NCI-H524 (cell line): Measurements from ENCODE around the gene EGFR.

Source experiments
- DNase-seq, 2 experiments: peaks; one replicate each; lab custom pipeline; 2025; lab: John Stamatoyannopoulos, UW

EGFR gene

GRCh38 chr7:55018361-55019190 lies at the start of gene EGFR:
Gene EGFR (plus strand): TSS chr7:55019017. CDS start chr7:55019278, 261 bp downstream.
- DNase-seq = no peak

- DNase-seq = no peak
These were observed 49.4 kb upstream of the EGFR start for GRCh38 chr7:54969208-54969967.

DNA sequence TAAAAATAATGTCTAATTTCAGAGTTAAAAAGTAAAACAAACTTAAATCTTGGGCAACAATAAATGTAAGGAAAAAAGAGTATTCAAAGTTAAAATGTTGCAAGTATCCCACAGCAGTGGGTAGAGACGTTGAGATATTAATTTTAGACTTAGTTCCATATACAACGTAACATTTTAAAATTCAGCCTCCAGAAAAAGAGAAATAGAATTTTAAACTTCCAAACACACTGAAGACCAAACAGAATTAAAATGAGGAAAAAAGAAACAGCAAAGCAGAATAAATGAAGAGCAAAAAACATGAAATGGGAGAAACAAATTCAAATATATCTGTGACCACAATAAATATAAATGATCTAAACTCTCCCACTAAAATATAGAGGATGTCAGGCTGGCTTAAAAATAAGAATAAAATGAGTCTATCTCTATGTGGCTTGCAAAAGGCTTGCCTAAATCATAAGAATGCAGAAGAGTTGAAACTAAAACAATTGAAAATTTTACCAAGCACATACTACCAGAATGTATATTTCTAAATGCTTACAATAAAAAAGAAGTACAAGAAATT lies 46.0 kb upstream of the EGFR start:
- DNase-seq = no peak

GRCh38 chr7:54978364-54979116 lies 40.3 kb upstream of the EGFR start:
- no peak for DNase-seq

- DNase-seq = no peak
These were observed 38.3 kb upstream of the EGFR start for GRCh38 chr7:54980521-54980920.

GRCh38 chr7:54981913-54982312 lies 36.9 kb upstream of the EGFR start:
- no peak for DNase-seq

DNA sequence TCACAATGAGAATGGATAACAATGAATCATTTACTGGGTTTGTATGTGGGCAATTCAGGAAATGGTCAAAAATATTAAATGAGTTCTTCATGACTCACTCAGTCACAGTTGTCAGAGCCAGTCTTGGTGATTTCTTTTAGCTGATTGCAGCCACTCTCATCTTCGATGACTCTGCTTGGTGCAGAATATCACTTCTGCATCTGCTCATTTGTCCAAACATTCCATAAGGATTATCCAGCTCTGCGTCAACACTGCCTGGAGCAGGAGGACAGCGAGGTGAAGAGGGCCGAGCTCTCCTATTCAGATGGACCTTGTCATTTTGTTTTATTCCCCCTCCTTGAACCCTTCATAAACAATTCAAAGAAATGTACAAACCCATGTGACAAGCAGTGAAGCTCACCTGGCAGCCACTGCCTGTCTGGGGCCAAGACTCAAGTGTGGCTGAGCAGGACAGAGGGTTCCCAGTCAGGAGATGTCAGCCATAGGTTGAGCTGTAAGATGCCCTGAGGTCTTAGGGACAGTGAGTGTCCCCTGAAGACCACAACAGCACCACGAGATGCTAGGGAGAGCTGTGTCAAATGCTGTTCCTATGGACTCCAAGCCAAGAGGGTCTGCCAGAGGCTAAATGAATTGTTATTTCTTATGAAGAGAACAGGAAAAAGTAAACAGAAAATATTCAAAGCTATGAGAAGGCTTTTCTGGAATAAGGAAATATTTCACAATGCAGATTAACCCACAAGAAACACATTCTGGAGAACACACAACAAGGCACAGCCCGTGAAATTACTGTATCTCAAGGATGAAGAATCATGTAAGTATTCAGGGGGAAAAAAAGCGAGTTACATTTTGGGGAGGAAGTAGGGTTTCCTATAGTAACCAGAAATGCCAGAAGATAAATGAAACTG lies 33.1 kb upstream of the EGFR start:
- no peak for DNase-seq

- no peak for DNase-seq
These were observed 32.1 kb upstream of the EGFR start for GRCh38 chr7:54986716-54987115.

DNA sequence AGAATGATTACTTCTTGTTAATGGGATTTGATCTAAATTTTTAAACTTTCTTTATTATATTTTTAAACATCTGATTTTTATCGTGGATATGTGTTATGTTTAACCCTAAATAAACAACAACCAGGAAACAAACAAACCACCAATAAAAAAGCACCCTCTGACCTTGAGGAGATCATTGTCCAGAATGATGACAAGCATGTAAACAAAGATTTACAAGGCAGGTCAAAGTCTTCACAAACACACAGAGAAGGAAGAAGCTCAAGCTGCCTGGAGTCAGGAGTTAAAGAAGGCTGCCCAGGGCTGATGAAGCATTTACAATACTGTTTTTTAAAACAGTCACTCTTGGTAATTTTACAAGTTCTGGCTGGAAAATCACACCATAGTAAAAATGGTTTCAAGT lies 31.0 kb upstream of the EGFR start:
- DNase-seq = no peak

GRCh38 chr7:54988516-54988915 lies 30.3 kb upstream of the EGFR start:
- no peak for DNase-seq

DNA sequence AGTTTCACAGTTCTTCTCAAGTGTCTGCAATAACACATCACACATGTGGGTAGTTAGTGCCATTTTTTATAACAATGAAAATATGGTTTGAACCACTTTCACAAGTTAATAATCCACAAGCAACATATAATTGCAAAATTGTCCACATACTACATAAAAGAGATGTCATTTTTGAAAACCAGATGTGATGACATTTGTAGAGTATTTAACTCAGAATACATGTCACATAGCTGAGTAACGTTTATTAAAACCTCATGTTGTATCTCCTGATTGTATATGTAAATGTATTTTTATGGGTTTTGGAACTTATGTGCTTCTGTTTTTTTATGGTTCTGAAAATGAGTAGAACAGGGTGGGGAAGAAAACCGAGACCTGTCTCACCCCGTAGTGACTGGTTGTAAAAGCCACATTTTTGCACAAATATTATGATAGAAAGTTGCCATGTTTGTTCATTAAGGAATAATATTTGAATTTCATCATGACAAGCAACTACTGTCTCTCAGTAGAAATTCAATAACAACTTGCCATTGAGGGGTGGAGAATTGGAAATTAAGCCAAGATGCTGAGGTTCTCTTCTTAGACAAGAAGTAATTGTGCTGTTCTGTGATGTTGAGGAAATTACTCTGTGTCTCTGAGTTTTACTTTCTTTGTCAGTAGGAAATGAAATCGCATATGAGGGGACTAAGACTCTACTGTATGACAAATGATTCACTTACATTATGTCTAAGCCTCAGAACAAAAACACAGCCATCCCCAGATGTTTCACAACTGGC lies 29.2 kb upstream of the EGFR start:
- DNase-seq = no peak

DNA sequence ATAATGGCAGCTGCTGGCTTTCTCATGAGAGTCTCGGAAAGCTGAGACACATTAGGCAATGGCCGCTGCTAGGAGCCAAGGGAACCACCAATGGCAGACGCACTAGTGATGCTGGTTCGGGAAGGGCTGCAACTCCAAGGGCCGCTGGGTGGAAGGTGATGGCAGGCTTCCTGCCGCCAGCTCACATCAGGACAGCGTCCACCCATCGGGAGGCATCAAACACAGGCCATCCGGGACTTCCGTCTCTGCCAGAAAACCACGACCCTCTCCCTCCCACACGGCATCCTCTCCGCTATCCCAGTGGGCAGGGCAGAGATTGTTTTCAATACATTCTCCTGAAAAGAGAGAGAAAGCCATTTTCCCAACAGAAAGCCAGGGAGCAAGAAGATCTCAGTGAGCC lies 27.5 kb upstream of the EGFR start:
- no peak for DNase-seq

DNA sequence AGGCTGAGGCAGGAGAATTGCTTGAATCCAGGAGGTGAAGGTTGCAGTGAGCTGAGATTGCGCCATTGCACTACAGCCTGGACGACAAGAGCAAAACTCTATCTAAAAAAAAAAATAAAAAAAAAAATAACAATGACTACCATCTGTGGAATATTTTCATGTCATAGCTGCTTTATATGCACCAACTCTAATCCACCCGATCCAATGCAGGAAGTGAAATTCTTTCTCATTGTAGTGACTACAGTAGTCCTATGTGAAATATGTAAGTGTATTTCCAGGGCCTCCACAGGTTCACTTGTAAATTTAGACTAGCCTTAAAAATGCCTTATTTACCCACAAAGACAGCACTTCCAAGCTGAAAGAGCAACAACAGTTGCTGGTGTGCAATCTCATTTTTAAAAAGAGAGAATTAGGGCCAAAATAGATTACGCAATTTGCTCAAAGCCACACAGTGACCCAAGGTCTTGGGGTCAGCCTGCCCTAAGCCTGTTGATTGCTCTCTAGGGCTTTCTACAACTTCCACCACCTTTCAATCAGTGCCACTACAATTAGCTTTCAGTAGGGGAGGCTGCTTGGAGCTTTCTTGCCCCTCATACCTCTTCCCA lies 25.8 kb upstream of the EGFR start:
- DNase-seq = no peak

DNA sequence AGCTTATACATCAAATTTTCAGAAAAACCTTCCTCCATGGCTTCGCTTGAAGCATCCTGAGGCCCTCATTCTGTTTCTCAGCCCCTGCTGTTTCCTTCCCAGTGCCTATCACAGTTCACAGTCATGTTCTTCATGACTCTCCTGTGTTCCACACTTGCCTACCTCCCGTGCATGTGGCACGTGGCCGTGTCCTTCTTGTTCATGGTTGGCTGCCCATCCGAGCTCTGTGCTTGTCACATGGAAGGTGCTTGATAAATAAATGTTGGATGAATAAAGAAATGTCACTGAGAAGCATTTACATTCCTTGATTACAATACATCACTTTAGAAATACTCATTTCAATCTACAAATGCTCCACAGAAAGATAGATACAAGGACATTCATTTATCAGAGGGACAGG lies 23.7 kb upstream of the EGFR start:
- no peak for DNase-seq

- DNase-seq = no peak
These were observed 23.0 kb upstream of the EGFR start for GRCh38 chr7:54995610-54996363.

GRCh38 chr7:54996391-54996790 lies 22.4 kb upstream of the EGFR start:
- DNase-seq = no peak

DNA sequence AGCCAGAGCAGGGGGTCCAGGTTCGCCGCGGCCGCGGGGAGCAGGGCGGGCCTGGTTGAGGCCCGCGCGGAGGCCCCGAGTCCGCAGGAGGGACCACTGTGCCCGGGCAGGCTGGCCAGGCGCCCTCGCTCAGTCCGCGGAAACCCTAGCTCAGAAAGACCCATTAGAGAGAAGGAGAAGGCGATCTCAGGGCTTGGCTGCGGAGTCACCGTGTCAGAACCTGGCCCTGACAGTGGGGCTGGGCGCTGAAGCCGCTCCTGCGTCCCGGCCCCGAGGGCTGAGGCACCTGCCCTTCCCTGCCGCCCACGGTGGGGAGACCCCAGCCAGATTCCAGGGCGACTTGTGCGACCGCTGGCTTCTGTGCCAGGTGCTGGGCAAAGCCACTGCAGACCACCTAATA lies 14.2 kb upstream of the EGFR start:
- DNase-seq = no peak

DNA sequence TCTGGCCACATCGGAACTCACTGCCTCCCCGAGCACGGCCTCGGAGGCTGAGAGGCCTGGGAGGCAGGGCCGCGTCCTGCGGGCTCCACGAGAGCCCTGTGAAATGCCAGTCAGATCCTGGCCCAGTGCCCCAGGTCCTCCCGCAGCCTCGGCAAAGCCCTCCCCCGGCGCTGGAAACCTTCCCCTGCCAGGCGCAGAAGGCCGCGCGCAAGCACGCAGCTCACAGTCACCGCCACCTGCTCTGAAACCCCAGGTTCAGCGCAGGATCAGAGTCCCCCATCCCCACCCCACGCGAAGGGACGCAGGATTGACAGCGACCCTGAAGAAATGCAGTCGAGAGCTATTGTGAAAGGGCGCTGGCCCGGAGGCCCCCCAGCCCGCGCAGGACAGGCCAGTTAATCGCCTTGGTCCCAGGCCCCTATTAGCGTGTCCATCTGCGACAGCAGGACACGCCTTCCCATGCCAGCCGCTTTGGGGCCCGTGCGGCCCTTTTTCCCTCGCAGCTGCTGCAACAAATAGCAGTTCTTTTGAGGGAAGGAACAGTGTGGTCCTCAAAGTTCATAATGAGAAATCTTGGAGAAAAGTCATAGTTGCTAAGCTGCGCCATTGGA lies 13.5 kb upstream of the EGFR start:
- DNase-seq = no peak

DNA sequence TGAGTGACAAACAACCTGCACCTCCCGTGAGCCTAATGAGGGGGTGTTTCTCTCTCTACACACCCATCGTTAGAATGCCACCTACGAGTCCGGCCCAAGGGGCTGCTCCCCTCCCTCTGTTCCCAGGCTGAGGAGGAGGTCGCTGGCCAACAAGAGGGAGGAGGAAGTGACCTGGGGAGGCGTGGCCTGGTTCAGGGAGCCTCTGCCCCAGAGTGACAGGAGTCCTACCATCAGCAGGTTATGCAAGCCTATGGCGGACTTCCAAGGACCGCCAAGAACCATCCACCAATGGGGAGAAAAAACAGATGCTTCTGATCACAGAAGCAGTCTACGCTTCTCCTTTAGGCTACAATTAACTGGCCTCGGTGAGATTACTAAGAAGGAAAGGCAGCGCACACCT lies 12.3 kb upstream of the EGFR start:
- no peak for DNase-seq
